Measurements from ENCODE around the gene KLHL29. TPM values are rescaled to one million over a fixed set of nuclear protein-coding genes. Genes with fewer than 3 reads are reported as not detected.

The KLHL29 gene
- total and polyA plus RNA-seq, 10 of the 15 experiments (the other 5 are each of a cell fraction or from before 2014, with no cell fraction given), result 1.4 to 19.5 (median 6.1) TPM

- ChIA-PET POLR2A (no interaction called here), SMC1A (ENCODE audit: uncharacterized antibody, unreplicated experiment) (no interaction called here), RAD21 (ENCODE audit: unreplicated experiment) (no interaction called here), CTCF (no interaction called here)
- H3K9me3 ChIP-seq (replicated peaks; ENCODE audit: control insufficient read depth, insufficient read depth, low read length), result no peaks in the 10 kb centered on the region
- TF ChIP-seq GABPA (IDR thresholded peaks at IDR 0.05; ENCODE audit: low read depth) (no peak), TARDBP (IDR thresholded peaks at IDR 0.05; ENCODE audit: borderline replicate concordance) (no peak), SMAD1 (IDR thresholded peaks at IDR 0.05; ENCODE audit: low read depth, partially characterized antibody) (no peak), CEBPB (IDR thresholded peaks at IDR 0.05; ENCODE audit: borderline replicate concordance in 1 of 2, low read depth in 2 of 2, low read length in 2 of 2) (no peak)
- no peaks in the 10 kb centered on the region for H3K79me2 ChIP-seq (ENCODE audit: control insufficient read depth, insufficient read depth, low read length)
- no peak overlapping the region for H3K9ac ChIP-seq (ENCODE audit: control insufficient read depth, insufficient read depth, low read length)
- no peaks in the 10 kb centered on the region for H4K20me1 ChIP-seq (ENCODE audit: control insufficient read depth, insufficient read depth)
- no peaks in the 10 kb centered on the region for H3K36me3 ChIP-seq (ENCODE audit: control insufficient read depth in 2 of 2, insufficient read depth in 2 of 2, low read length in 1 of 2)
- no peak overlapping the region for H2AFZ ChIP-seq (ENCODE audit: control insufficient read depth, low read depth, low read length)
- H3K27me3 ChIP-seq (replicated peaks in 1 of 2; ENCODE audit: control insufficient read depth in 2 of 2, insufficient read depth in 2 of 2, low read length in 1 of 2), result no peaks in the 10 kb centered on the region
- no peaks in the 10 kb centered on the region for H3K4me1 ChIP-seq (ENCODE audit: control insufficient read depth, insufficient read depth, low read length)
- in situ Hi-C loops (cut with MboI) (no loop called here), intact Hi-C loops (cut with micrococcal nuclease; ENCODE audit: unreplicated experiment) (no loop called here)
- 73% methylated on average over 16 of the region's 16 CpGs for WGBS (ENCODE audit: insufficient coverage, insufficient replicate concordance, low lambda C conversion rate, missing lambda C conversion rate)
- H3K4me3 ChIP-seq, result no peak overlapping the region
- no peak overlapping the region for H3K27ac ChIP-seq (ENCODE audit: control insufficient read depth, insufficient read depth)
- no peak overlapping the region for H3K4me2 ChIP-seq (ENCODE audit: control insufficient read depth, insufficient read depth)
- DNase-seq (ENCODE audit: low read depth, low spot score), result no peak
- no TSS peak for BruUV-seq (replicated peaks)
- ATAC-seq, result no peak
- FAIRE-seq, result no peak
These were observed 244.9 kb downstream of the KLHL29 start for GRCh38 chr2:23629772-23630480.

- no peak overlapping the region for H3K4me3 ChIP-seq
- WGBS (ENCODE audit: insufficient coverage, insufficient replicate concordance, low lambda C conversion rate, missing lambda C conversion rate), result 57% methylated on average over 7 of the region's 7 CpGs
- CTCF ChIA-PET, result no interaction called here
These were observed 246.0 kb downstream of the KLHL29 start for GRCh38 chr2:23630961-23631360.

More at GRCh38 chr2:23630961-23631360, 246.0 kb downstream of the KLHL29 start:
- POLR2A ChIA-PET, result no interaction called here
- Histone ChIP-seq H3K4me2 (ENCODE audit: control insufficient read depth, insufficient read depth) (no peak overlapping the region), H2AFZ (ENCODE audit: control insufficient read depth, low read depth, low read length) (no peak overlapping the region), H3K27ac (ENCODE audit: control insufficient read depth, insufficient read depth) (no peak overlapping the region), H3K36me3 (ENCODE audit: control insufficient read depth in 2 of 2, insufficient read depth in 2 of 2, low read length in 1 of 2) (no peaks in the 10 kb centered on the region; a peak in 1 of 4 replicates), H3K79me2 (ENCODE audit: control insufficient read depth, insufficient read depth, low read length) (no peaks in the 10 kb centered on the region), H3K4me1 (ENCODE audit: control insufficient read depth, insufficient read depth, low read length) (no peaks in the 10 kb centered on the region), H4K20me1 (ENCODE audit: control insufficient read depth, insufficient read depth) (no peaks in the 10 kb centered on the region), H3K9me3 (replicated peaks; ENCODE audit: control insufficient read depth, insufficient read depth, low read length) (no peaks in the 10 kb centered on the region), H3K27me3 (replicated peaks in 1 of 2; ENCODE audit: control insufficient read depth in 2 of 2, insufficient read depth in 2 of 2, low read length in 1 of 2) (no peaks in the 10 kb centered on the region), H3K9ac (ENCODE audit: control insufficient read depth, insufficient read depth, low read length) (no peak overlapping the region)
- ATAC-seq (no peak), DNase-seq (ENCODE audit: low read depth, low spot score) (no peak), FAIRE-seq (no peak)
- RAD21 ChIA-PET (ENCODE audit: unreplicated experiment), result no interaction called here
- intact Hi-C loops (cut with micrococcal nuclease; ENCODE audit: unreplicated experiment), result no loop called here
- in situ Hi-C loops (cut with MboI), result no loop called here
- no TSS peak for BruUV-seq (replicated peaks)
- no peak for TF ChIP-seq RB1 (IDR thresholded peaks at IDR 0.05; ENCODE audit: borderline replicate concordance)
- TF ChIP-seq IKZF1 (conservative IDR thresholded peaks at IDR 0.05), result no peak
- no peak for TF ChIP-seq POLR2AphosphoS2 (IDR thresholded peaks at IDR 0.05; ENCODE audit: low read depth, low read length)
- no peak for TF ChIP-seq SP1 (IDR thresholded peaks at IDR 0.05; ENCODE audit: low read depth, low read length)
- TF ChIP-seq RELB (IDR thresholded peaks at IDR 0.05; ENCODE audit: low read depth), result no peak
- TF ChIP-seq NFYA (IDR thresholded peaks at IDR 0.05; ENCODE audit: borderline replicate concordance, low read depth, low read length), result no peak
- TF ChIP-seq MYB (IDR thresholded peaks at IDR 0.05; ENCODE audit: borderline replicate concordance, low read depth, low read length), result no peak
- no peak for TF ChIP-seq FOS (IDR thresholded peaks at IDR 0.05; ENCODE audit: borderline replicate concordance, extremely low read depth, insufficient read length)
- no peak for TF ChIP-seq NR2F1 (conservative IDR thresholded peaks at IDR 0.05)
- no peak for TF ChIP-seq GATAD2B (conservative IDR thresholded peaks at IDR 0.05; ENCODE audit: low read depth)
- SMC1A ChIA-PET (ENCODE audit: uncharacterized antibody, unreplicated experiment), result no interaction called here
